ENCODE data around the gene GPR158.

- TF ChIP-seq CTCF (IDR thresholded peaks at IDR 0.05; ENCODE audit: insufficient read depth, low read length, poor library complexity, severe bottlenecking) (no peak), EZH2phosphoT487 (conservative IDR thresholded peaks at IDR 0.05; ENCODE audit: low read length) (no peak)
Observed at GRCh38 chr10:25231751-25232150, 57.0 kb downstream of the GPR158 start.
